Placental pericyte (primary cell): Measurements from ENCODE around the gene BTG2. TPM values are rescaled to one million over a fixed set of nuclear protein-coding genes. Genes with fewer than 3 reads are reported as not detected.
A peak's percentile ranks its signal among the peaks of the same experiment; 100 is the strongest.

Source experiments
- small RNA-seq: library from RNA; depleted of rRNA; stranded (forward); fragments of <200 nt; gene quantifications from one replicate; pipeline ENCODE3, GENCODE V24; 2012; ENCODE audit warnings: low replicate concordance
- total RNA-seq: library from RNA; depleted of rRNA; stranded (reverse); fragments of >200 nt; gene quantifications from 2 replicates; pipeline ENCODE4 v1.2.3, GENCODE V29; 2012

The BTG2 gene
- 7.9 and 9.8 TPM in 2 replicates for total RNA-seq

GRCh38 chr1:203304919-203305808, at the start of gene BTG2:
Gene BTG2 (plus strand): TSS chr1:203305519. CDS start chr1:203305607, 88 bp downstream.

GRCh38 chr1:203351037-203351625, 45.8 kb downstream of the BTG2 start, which contains the start of gene FMOD:
Gene FMOD (minus strand): TSS chr1:203351122. CDS start chr1:203348270, 2,852 bp downstream.

Small RNA genes lying within 50 kb of the gene (small RNA-seq; reads per million reads assigned to genes)
- gene AL359837.1 (not detected), gene RNU6-487P (0.39 reads per million, percentile 10 among the genes with 10 or more reads in this experiment)

Other genes starting within 250 kb of the BTG2 start
- gene MYOG, start 219.5 kb upstream of the BTG2 start, total RNA-seq: not detected in 2 replicates
- 5.0 and 35.5 TPM in 2 replicates for gene ADORA1, start 177.8 kb upstream of the BTG2 start, total RNA-seq
- gene MYBPH, start 129.7 kb upstream of the BTG2 start, total RNA-seq: 0.88 and 1.4 TPM in 2 replicates
- gene CHI3L1, start 118.8 kb upstream of the BTG2 start, total RNA-seq: 44.8 and 896 TPM in 2 replicates
- gene CHIT1, start 75.8 kb upstream of the BTG2 start, total RNA-seq: not detected in 2 replicates
- gene FMOD, start 45.6 kb downstream of the BTG2 start, total RNA-seq: 0.29 and 7.9 TPM in 2 replicates
- under 0.01 and 0.14 TPM in 2 replicates for gene PRELP, start 170.3 kb downstream of the BTG2 start, total RNA-seq
- not detected in 2 replicates for gene OPTC, start 188.6 kb downstream of the BTG2 start, total RNA-seq